A673 (cell line): ENCODE data around the gene CACNA2D3.

ENCODE experiments used
- EZH2 ChIP-seq: fragments of 200-600 bp; sonication (generic); IDR thresholded peaks from 2 replicates; pipeline ENCODE4 v1.6.1; 2017; ENCODE audit warnings: borderline replicate concordance, low read depth, mild to moderate bottlenecking, mixed read lengths, antibody characterized with exemption, low read length; ENCODE audit not compliant: poor library complexity, severe bottlenecking
- TF ChIP-seq, protein P1 (sequence below): fragments of 300-800, 200-600 bp; sonication (generic); conservative IDR thresholded peaks from 2 replicates; pipeline ENCODE4 v1.5.1; 2017; ENCODE audit warnings: low read depth, mild to moderate bottlenecking, antibody characterized with exemption, low read length, moderate library complexity, mixed read lengths

DNA sequence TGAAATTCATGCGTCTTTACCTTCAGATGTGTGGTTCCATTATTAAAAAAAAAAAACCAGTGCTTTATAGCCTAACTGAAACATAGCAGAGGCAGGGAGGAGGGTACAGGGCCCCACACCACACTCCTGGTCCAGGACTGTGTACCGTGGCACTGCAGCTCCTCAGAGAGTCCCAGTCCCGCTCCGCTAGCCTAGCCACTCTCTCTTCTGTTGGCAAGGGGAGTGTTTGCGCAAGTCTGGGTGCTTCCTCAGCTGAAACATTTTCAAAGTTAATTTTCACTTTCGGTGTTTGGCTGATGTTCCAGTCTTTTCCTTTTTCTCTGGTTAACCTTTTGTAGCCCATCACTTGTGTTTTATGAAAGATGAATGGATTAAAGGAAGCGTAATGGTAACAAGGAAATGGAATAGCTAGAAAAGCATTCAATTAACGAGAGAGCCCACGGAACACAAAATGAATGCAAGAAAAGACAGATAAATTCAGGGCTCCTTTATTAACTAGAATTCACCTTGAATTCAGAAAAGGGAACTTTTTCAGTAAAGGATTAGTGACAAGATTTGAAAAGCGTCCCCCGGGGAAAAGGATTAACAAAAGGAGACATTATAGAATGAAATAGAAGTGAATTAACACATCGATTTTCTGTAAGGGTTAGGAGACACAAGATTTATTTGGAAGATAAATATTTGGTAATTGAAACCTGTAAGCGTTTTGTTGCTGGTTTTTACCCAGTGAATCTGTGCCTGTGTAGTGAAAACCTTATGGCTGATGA is 177.0 kb downstream of the CACNA2D3 start:
- no peak for TF ChIP-seq EZH2
- TF ChIP-seq, protein P1, sequence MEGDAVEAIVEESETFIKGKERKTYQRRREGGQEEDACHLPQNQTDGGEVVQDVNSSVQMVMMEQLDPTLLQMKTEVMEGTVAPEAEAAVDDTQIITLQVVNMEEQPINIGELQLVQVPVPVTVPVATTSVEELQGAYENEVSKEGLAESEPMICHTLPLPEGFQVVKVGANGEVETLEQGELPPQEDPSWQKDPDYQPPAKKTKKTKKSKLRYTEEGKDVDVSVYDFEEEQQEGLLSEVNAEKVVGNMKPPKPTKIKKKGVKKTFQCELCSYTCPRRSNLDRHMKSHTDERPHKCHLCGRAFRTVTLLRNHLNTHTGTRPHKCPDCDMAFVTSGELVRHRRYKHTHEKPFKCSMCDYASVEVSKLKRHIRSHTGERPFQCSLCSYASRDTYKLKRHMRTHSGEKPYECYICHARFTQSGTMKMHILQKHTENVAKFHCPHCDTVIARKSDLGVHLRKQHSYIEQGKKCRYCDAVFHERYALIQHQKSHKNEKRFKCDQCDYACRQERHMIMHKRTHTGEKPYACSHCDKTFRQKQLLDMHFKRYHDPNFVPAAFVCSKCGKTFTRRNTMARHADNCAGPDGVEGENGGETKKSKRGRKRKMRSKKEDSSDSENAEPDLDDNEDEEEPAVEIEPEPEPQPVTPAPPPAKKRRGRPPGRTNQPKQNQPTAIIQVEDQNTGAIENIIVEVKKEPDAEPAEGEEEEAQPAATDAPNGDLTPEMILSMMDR, result no peak
